RWPE1 (cell line): Measurements from ENCODE around the gene GALNTL6.

ENCODE experiments used
- CTCF ChIA-PET: fragments of 350-600 bp; sonication (Branson Sonifier 250); formaldehyde crosslinking; extraction: SDS; loops from one replicate; lab custom pipeline; 2021; lab: Yijun Ruan, JAX
- POLR2A ChIA-PET: fragments of 400-600 bp; formaldehyde crosslinking; extraction: SDS; loops from one replicate; lab custom pipeline; 2020; ENCODE audit warnings: antibody characterized with exemption; ENCODE audit not compliant: low non-redundant PET; lab: Yijun Ruan, JAX
- DNase-seq: peaks from one replicate; pipeline ENCODE4 v3.0.0; 2012; ENCODE audit warnings: low spot score
- H3K27ac ChIP-seq: fragments of 450-650 bp; 2 replicates; pipeline ENCODE4 v1.5.1; 2017
- CTCF ChIP-seq: fragments of 450-650 bp; conservative IDR thresholded peaks from 2 replicates; pipeline ENCODE4 v1.5.1; 2017; ENCODE audit warnings: low read depth, mild to moderate bottlenecking

Gene GALNTL6

GRCh38 chr4:172927096-172927814, 1114.1 kb downstream of the GALNTL6 start:
- no peak for TF ChIP-seq CTCF
- no peak overlapping the region for H3K27ac ChIP-seq
- ChIA-PET CTCF (no interaction called here), POLR2A (no interaction called here)
- DNase-seq: no peak

- ChIA-PET POLR2A (no interaction called here), CTCF (no interaction called here)
These were observed 1115.1 kb downstream of the GALNTL6 start for GRCh38 chr4:172928347-172928746.

GRCh38 chr4:172938072-172938829, 1125.0 kb downstream of the GALNTL6 start:
- ChIA-PET POLR2A (no interaction called here), CTCF (no interaction called here)
- no peak for DNase-seq
- no peak overlapping the region for H3K27ac ChIP-seq
- no peak for TF ChIP-seq CTCF

More at GRCh38 chr4:172928347-172928746, 1115.1 kb downstream of the GALNTL6 start:
- no peak overlapping the region for H3K27ac ChIP-seq
- TF ChIP-seq CTCF: no peak
- DNase-seq: no peak

GRCh38 chr4:172938870-172939269, 1125.7 kb downstream of the GALNTL6 start:
- H3K27ac ChIP-seq: no peak overlapping the region
- no peak for TF ChIP-seq CTCF
- no peak for DNase-seq
- ChIA-PET CTCF (no interaction called here), POLR2A (no interaction called here)

- H3K27ac ChIP-seq: no peak overlapping the region
- no peak for TF ChIP-seq CTCF
- ChIA-PET CTCF (no interaction called here), POLR2A (no interaction called here)
- DNase-seq: no peak
These were observed 1129.6 kb downstream of the GALNTL6 start for GRCh38 chr4:172942840-172943239.

- DNase-seq: no peak
- POLR2A ChIA-PET: no interaction called here
- CTCF ChIA-PET: no interaction called here
- no peak for TF ChIP-seq CTCF
- no peak overlapping the region for H3K27ac ChIP-seq
These were observed 1132.4 kb downstream of the GALNTL6 start for GRCh38 chr4:172945611-172946010.
